OCI-LY1 (cell line): ENCODE measurements around the gene ASCC2.

Source experiments
- H2AFZ ChIP-seq: fragments of 200-600 bp; sonication (generic), shearing (Covaris generic); 2 replicates; pipeline ENCODE4 v1.6.0; 2014; ENCODE audit warnings: antibody characterized with exemption, mild to moderate bottlenecking, low read length
- H3F3A ChIP-seq: fragments of 200-600 bp; sonication (generic), shearing (Covaris generic); 2 replicates; pipeline ENCODE4 v1.6.0; 2014; ENCODE audit warnings: mild to moderate bottlenecking, antibody characterized with exemption, low read length, moderate library complexity; ENCODE audit not compliant: insufficient read depth
- H3K27ac ChIP-seq: fragments of 200-600 bp; sonication (generic); 2 replicates; pipeline ENCODE4 v1.5.1; 2014; ENCODE audit warnings: low read length, mixed run types, mild to moderate bottlenecking, low read depth; ENCODE audit not compliant: poor library complexity, severe bottlenecking
- H3K27me3 ChIP-seq: fragments of 200-600 bp; sonication (generic); 2 replicates; pipeline ENCODE4 v1.6.0; 2014; ENCODE audit warnings: antibody characterized with exemption, mild to moderate bottlenecking, low read length, moderate library complexity; ENCODE audit not compliant: insufficient read depth
- H3K36me3 ChIP-seq: fragments of 200-600 bp; sonication (generic); 2 replicates; pipeline ENCODE4 v1.6.1; 2014; ENCODE audit warnings: mild to moderate bottlenecking, antibody characterized with exemption, low read length, moderate library complexity, mixed read lengths; ENCODE audit not compliant: insufficient read depth
- H3K4me1 ChIP-seq: fragments of 200-600 bp; sonication (generic); 2 replicates; pipeline ENCODE4 v1.5.1; 2014; ENCODE audit warnings: mild to moderate bottlenecking, low read length, moderate library complexity; ENCODE audit not compliant: insufficient read depth, severe bottlenecking
- H3K4me2 ChIP-seq: fragments of 200-600 bp; sonication (generic), shearing (Covaris generic); 2 replicates; pipeline ENCODE4 v1.6.1; 2014; ENCODE audit warnings: low read length
- H3K4me3 ChIP-seq: fragments of 200-600 bp; sonication (generic); 2 replicates; pipeline ENCODE4 v1.5.1; 2014; ENCODE audit warnings: low read length, low read depth, mild to moderate bottlenecking, mixed read lengths; ENCODE audit not compliant: poor library complexity, severe bottlenecking
- H3K79me2 ChIP-seq: fragments of 200-600 bp; shearing (Covaris generic); 2 replicates; pipeline ENCODE4 v1.6.1; 2016; ENCODE audit warnings: mixed run types, low read length, mixed read lengths; ENCODE audit not compliant: insufficient read depth
- H3K9ac ChIP-seq: fragments of 200-600 bp; sonication (generic), shearing (Covaris generic); 2 replicates; pipeline ENCODE4 v1.6.1; 2014; ENCODE audit warnings: mild to moderate bottlenecking, low read length, mixed read lengths
- H3K9me2 ChIP-seq: fragments of 200-600 bp; sonication (generic), shearing (Covaris generic); 2 replicates; pipeline ENCODE4 v1.6.1; 2014; ENCODE audit warnings: low read depth, mild to moderate bottlenecking, low read length, mixed read lengths
- H3K9me3 ChIP-seq: fragments of 200-600 bp; shearing (Covaris generic); 2 replicates; pipeline ENCODE4 v1.6.1; 2014; ENCODE audit warnings: low read length, mixed read lengths
- H4K20me1 ChIP-seq: fragments of 200-600 bp; sonication (generic), shearing (Covaris generic); 2 replicates; pipeline ENCODE4 v1.6.0; 2016; ENCODE audit warnings: mild to moderate bottlenecking, low read length; ENCODE audit not compliant: insufficient read depth
- EZH2 ChIP-seq: fragments of 200-600 bp; sonication (generic), shearing (Covaris generic); IDR thresholded peaks from 2 replicates; pipeline ENCODE4 v1.8.0; 2017; ENCODE audit warnings: borderline replicate concordance, mixed run types, mild to moderate bottlenecking, antibody characterized with exemption, low read length, moderate library complexity, mixed read lengths
- TF ChIP-seq, protein P1 (sequence below): fragments of 200-600 bp; sonication (generic), shearing (Covaris generic); IDR thresholded peaks from 2 replicates; pipeline ENCODE4 v1.5.1; 2017; ENCODE audit warnings: mild to moderate bottlenecking, antibody characterized with exemption, low read length, moderate library complexity, mixed read lengths

ASCC2 gene

DNA sequence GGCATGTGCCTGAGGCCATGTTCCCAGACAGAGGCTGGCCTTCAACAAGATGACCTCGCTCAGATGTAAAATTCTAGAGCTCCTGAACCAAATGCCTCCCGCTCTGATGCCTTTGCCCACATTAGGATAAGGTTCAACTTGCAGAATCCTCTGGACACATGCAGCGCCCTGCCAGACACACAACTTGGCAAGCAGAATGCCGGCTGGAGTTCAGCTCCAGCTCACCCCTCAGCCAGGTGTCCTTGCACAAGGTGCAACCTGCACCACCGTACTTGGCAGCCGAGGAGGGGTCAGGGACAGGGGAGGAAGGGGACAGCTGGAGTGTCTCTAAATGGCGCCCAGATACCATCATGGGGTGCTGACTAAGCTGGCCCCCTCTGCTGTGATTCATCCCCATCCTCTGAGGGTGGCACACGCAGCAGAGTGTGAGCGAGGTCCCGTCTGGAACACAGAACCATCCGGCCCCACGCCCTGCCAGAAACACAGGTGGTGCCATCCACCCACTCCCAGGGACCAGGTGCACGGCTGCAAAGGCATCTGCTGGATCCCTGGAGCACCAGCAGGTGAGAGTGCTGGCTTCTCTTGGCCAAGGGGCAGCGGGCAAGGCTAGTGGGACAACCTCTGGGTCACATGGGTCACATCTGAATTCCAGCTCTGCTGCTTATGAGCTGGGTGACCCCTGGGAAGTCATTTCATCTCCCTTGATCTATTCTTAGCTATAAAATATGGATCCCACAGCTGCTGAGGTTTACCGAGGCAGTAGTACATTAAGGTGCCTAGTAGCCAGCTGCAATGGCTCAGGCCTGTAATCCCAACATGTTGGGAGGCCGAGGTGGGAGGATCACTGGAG is 84.0 kb downstream of the ASCC2 start:
- Histone ChIP-seq H3K4me1 (no peaks in the 10 kb centered on the region), H3K27me3 (no peaks in the 10 kb centered on the region), H3K4me2 (no peak overlapping the region), H3K9ac (no peak overlapping the region), H3K4me3 (no peak overlapping the region), H3K9me2 (no peaks in the 10 kb centered on the region), H3K36me3 (no peaks in the 10 kb centered on the region), H3K9me3 (no peaks in the 10 kb centered on the region), H4K20me1 (no peaks in the 10 kb centered on the region), H2AFZ (no peak overlapping the region), H3F3A (no peaks in the 10 kb centered on the region), H3K79me2 (no peaks in the 10 kb centered on the region), H3K27ac (no peak overlapping the region)
- TF ChIP-seq, protein P1, sequence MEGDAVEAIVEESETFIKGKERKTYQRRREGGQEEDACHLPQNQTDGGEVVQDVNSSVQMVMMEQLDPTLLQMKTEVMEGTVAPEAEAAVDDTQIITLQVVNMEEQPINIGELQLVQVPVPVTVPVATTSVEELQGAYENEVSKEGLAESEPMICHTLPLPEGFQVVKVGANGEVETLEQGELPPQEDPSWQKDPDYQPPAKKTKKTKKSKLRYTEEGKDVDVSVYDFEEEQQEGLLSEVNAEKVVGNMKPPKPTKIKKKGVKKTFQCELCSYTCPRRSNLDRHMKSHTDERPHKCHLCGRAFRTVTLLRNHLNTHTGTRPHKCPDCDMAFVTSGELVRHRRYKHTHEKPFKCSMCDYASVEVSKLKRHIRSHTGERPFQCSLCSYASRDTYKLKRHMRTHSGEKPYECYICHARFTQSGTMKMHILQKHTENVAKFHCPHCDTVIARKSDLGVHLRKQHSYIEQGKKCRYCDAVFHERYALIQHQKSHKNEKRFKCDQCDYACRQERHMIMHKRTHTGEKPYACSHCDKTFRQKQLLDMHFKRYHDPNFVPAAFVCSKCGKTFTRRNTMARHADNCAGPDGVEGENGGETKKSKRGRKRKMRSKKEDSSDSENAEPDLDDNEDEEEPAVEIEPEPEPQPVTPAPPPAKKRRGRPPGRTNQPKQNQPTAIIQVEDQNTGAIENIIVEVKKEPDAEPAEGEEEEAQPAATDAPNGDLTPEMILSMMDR: no peak
- no peak for TF ChIP-seq EZH2

DNA sequence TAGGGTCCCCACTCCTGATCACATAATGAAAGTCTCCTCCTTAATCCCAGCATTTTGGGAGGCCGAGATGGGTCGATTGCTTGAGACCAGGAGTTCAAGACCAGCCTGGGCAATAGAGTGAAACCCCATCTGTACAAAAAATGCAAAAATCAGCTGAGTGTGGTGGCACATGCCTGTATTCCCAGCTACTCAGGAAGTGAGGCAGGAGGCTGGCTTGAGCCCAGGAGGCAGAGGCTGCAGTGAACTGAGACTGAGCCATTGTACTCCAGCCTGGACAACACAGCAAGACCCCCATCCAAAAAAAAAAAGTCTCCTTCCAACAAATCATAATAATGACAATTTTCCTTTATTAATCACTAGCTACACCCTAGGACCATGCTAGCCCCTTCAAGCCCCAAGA is 86.4 kb downstream of the ASCC2 start:
- Histone ChIP-seq H3K9me3 (no peaks in the 10 kb centered on the region), H3K9ac (no peak overlapping the region), H3K27ac (no peak overlapping the region), H2AFZ (no peak overlapping the region), H3K36me3 (no peaks in the 10 kb centered on the region), H3K4me1 (peaks cover 8% of the 10 kb centered on the region), H3K4me3 (no peak overlapping the region), H4K20me1 (no peaks in the 10 kb centered on the region), H3F3A (no peaks in the 10 kb centered on the region), H3K4me2 (no peak overlapping the region), H3K27me3 (no peaks in the 10 kb centered on the region), H3K79me2 (no peaks in the 10 kb centered on the region), H3K9me2 (no peaks in the 10 kb centered on the region)
- no peak for TF ChIP-seq EZH2
- TF ChIP-seq, protein P1: no peak

DNA sequence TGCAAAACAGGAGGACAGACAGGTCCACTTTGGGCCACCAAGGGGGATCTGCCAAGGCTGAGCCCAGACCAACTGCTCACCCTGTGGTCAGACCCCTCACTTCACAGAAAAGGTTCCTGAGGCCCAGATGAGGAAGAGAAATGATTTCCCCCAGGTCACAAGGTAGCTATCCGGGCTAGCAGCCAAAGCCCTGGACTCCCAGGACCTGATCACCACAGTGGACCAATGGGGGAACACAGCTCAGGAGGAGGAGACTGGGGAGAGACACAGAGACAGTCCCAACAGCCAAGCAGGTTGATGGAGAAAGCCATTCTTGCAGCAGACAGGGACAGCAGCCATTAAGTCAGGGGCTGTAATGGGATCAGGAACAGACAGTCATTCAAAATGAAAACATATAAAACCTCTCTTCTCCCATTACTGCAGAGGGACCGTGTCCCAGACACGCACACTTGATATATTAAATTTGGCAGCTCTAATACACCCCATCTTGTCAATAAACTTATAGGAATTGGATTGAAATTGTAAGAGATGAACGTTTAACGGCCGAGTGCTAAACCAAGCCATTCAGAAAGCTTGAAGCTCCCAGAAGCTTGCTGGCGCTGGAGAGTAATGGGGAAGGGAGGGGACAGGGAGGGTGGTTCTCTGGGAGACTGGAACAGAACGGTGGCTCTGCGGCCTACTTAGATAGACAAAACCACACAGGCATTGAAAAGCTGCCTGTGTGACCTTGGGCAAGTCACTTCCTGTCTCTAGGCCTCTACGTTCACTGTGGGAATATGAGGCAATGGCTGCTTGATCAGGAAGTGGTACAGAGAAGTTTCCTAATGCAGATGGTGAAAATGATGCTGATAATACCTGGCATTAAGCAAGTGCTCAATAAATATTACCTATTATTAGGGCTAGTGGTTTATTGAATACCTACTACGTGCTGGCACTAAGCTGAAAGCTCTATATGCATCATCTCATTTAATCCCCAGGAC is 87.2 kb downstream of the ASCC2 start:
- Histone ChIP-seq H3K4me2 (no peak overlapping the region), H4K20me1 (no peaks in the 10 kb centered on the region), H3K4me1 (peaks cover 8% of the 10 kb centered on the region), H3K27ac (no peak overlapping the region), H3K9me3 (no peaks in the 10 kb centered on the region), H3K79me2 (no peaks in the 10 kb centered on the region), H3K36me3 (no peaks in the 10 kb centered on the region), H3K9ac (no peak overlapping the region), H3K4me3 (no peak overlapping the region), H2AFZ (no peak overlapping the region), H3K9me2 (no peaks in the 10 kb centered on the region), H3K27me3 (no peaks in the 10 kb centered on the region), H3F3A (no peaks in the 10 kb centered on the region)
- TF ChIP-seq, protein P1: no peak
- no peak for TF ChIP-seq EZH2
